HG02588 (cell line): ENCODE measurements around the gene ANK3.

ENCODE experiments used
- ATAC-seq: cut with Tn5 transposase; IDR thresholded peaks from one replicate; pipeline ENCODE4 v1.9.1; 2021; ENCODE audit warnings: mild to moderate bottlenecking, moderate library complexity; ENCODE audit not compliant: unreplicated experiment

The ANK3 gene

GRCh38 chr10:60286559-60286958 is 103.1 kb downstream of the ANK3 start:
- no peak for ATAC-seq

GRCh38 chr10:60283397-60283796 is 106.3 kb downstream of the ANK3 start:
- no peak for ATAC-seq

GRCh38 chr10:60282771-60283353 is 106.8 kb downstream of the ANK3 start:
- ATAC-seq, result no peak

- no peak for ATAC-seq
These were observed 107.8 kb downstream of the ANK3 start for GRCh38 chr10:60281792-60282353.

GRCh38 chr10:60281331-60281730 is 108.3 kb downstream of the ANK3 start:
- ATAC-seq, result no peak

GRCh38 chr10:60280475-60280874 is 109.2 kb downstream of the ANK3 start:
- ATAC-seq, result no peak

GRCh38 chr10:60277656-60278055 is 112.0 kb downstream of the ANK3 start:
- ATAC-seq, result no peak

GRCh38 chr10:60276232-60276631 is 113.4 kb downstream of the ANK3 start:
- ATAC-seq, result no peak

GRCh38 chr10:60271319-60272040 is 118.2 kb downstream of the ANK3 start:
- no peak for ATAC-seq

GRCh38 chr10:60270426-60270825 is 119.2 kb downstream of the ANK3 start:
- ATAC-seq, result no peak

- ATAC-seq, result no peak
These were observed 121.9 kb downstream of the ANK3 start for GRCh38 chr10:60267802-60268201.

- no peak for ATAC-seq
These were observed 123.2 kb downstream of the ANK3 start for GRCh38 chr10:60266513-60266912.

- ATAC-seq, result no peak
These were observed 127.0 kb downstream of the ANK3 start for GRCh38 chr10:60262647-60263126.

GRCh38 chr10:60260321-60260720 is 129.4 kb downstream of the ANK3 start:
- no peak for ATAC-seq

GRCh38 chr10:60258429-60258797 is 131.3 kb downstream of the ANK3 start:
- no peak for ATAC-seq

- no peak for ATAC-seq
These were observed 131.8 kb downstream of the ANK3 start for GRCh38 chr10:60257767-60258428.

GRCh38 chr10:60254776-60255175 is 134.9 kb downstream of the ANK3 start:
- ATAC-seq, result no peak

- no peak for ATAC-seq
These were observed 136.2 kb downstream of the ANK3 start for GRCh38 chr10:60253484-60253883.

- no peak for ATAC-seq
These were observed 137.0 kb downstream of the ANK3 start for GRCh38 chr10:60252688-60253087.

GRCh38 chr10:60246382-60246781 is 143.3 kb downstream of the ANK3 start:
- ATAC-seq, result no peak

- no peak for ATAC-seq
These were observed 150.4 kb downstream of the ANK3 start for GRCh38 chr10:60239228-60239627.

GRCh38 chr10:60238759-60239100 is 150.9 kb downstream of the ANK3 start:
- ATAC-seq, result no peak
